HG02852 (cell line): ENCODE data around the gene PRRC2C.
A peak's percentile ranks its signal among the peaks of the same experiment; 100 is the strongest.
"Not testable (repeated sequence)": the region's sequence is repeated elsewhere in the genome, so short reads cannot be mapped to it uniquely, and the experiment has no call there.

Source experiments
- ATAC-seq: cut with Tn5 transposase; IDR thresholded peaks from one replicate; pipeline ENCODE4 v1.9.1; 2021; ENCODE audit warnings: mild to moderate bottlenecking, moderate library complexity; ENCODE audit not compliant: unreplicated experiment

The PRRC2C gene

GRCh38 chr1:171495444-171495843, 10.1 kb downstream of the PRRC2C start:
- ATAC-seq = no peak

- no peak for ATAC-seq
These were observed 15.0 kb downstream of the PRRC2C start for GRCh38 chr1:171500304-171500703.

- no peak for ATAC-seq
These were observed 15.5 kb downstream of the PRRC2C start for GRCh38 chr1:171500803-171501202.

- ATAC-seq = peak; percentile 73
These were observed 16.1 kb downstream of the PRRC2C start for GRCh38 chr1:171501305-171502024.

- ATAC-seq = no peak
These were observed 21.4 kb downstream of the PRRC2C start for GRCh38 chr1:171506525-171507304.

GRCh38 chr1:171507435-171507834, 22.1 kb downstream of the PRRC2C start:
- no peak for ATAC-seq

GRCh38 chr1:171509191-171509590, 23.9 kb downstream of the PRRC2C start:
- no peak for ATAC-seq

- ATAC-seq = no peak
These were observed 28.4 kb downstream of the PRRC2C start for GRCh38 chr1:171513743-171514142.

- ATAC-seq = no peak
These were observed 30.0 kb downstream of the PRRC2C start for GRCh38 chr1:171515299-171515698.

GRCh38 chr1:171515741-171516140, 30.4 kb downstream of the PRRC2C start:
- no peak for ATAC-seq

GRCh38 chr1:171521567-171521966, 36.2 kb downstream of the PRRC2C start:
- ATAC-seq = no peak

GRCh38 chr1:171530676-171531075, 45.3 kb downstream of the PRRC2C start:
- no peak for ATAC-seq

- ATAC-seq = no peak
These were observed 47.2 kb downstream of the PRRC2C start for GRCh38 chr1:171532520-171532919.

- ATAC-seq = no peak
These were observed 60.2 kb downstream of the PRRC2C start for GRCh38 chr1:171545523-171545922.

GRCh38 chr1:171550050-171550449, 64.7 kb downstream of the PRRC2C start:
- no peak for ATAC-seq

GRCh38 chr1:171550598-171551100, 65.3 kb downstream of the PRRC2C start:
- not testable (repeated sequence) for ATAC-seq

- not testable (repeated sequence) for ATAC-seq
These were observed 68.6 kb downstream of the PRRC2C start for GRCh38 chr1:171553960-171554359.

GRCh38 chr1:171563675-171564074, 78.3 kb downstream of the PRRC2C start:
- ATAC-seq = no peak

- no peak for ATAC-seq
These were observed 81.1 kb downstream of the PRRC2C start for GRCh38 chr1:171566467-171566866.

GRCh38 chr1:171570295-171570694, 85.0 kb downstream of the PRRC2C start:
- no peak for ATAC-seq

GRCh38 chr1:171576144-171576543, 90.8 kb downstream of the PRRC2C start:
- ATAC-seq = no peak

- no peak for ATAC-seq
These were observed 95.9 kb downstream of the PRRC2C start for GRCh38 chr1:171581226-171581625.
